Prostate gland (tissue), 2 donors: Measurements from ENCODE around the gene RCHY1. TPM values are rescaled to one million over a fixed set of nuclear protein-coding genes. Genes with fewer than 3 reads are reported as not detected.
"Not testable (repeated sequence)": the region's sequence is repeated elsewhere in the genome, so short reads cannot be mapped to it uniquely, and the experiment has no call there.

Experiments used
- DNase-seq: peaks from one replicate; pipeline ENCODE4 v3.0.0-alpha.2; 2019; ENCODE audit warnings: low spot score
- H3K27ac ChIP-seq, 2 donors: fragments of 200-600 bp; sonication (generic); 2 replicates each; pipeline ENCODE4 v1.5.1; 2017 to 2019
- H3K27me3 ChIP-seq: fragments of 200-600 bp; sonication (generic); replicated peaks from 2 replicates; pipeline ENCODE4 v1.5.1; 2019; ENCODE audit not compliant: insufficient read depth
- H3K36me3 ChIP-seq, 2 donors: fragments of 200-600 bp; sonication (generic); 1 replicate in 1 of 2; 2 replicates in 1 of 2; pipeline versions ENCODE4 v1.5.1 to v1.8.1; 2017 to 2019
- H3K4me1 ChIP-seq: fragments of 200-600 bp; sonication (generic); replicated peaks from 2 replicates; pipeline ENCODE4 v1.5.1; 2019
- H3K4me3 ChIP-seq, 2 donors: fragments of 200-600 bp; sonication (generic); 2 replicates each; pipeline ENCODE4 v1.5.1; 2017 to 2019
- H3K9me3 ChIP-seq: fragments of 200-600 bp; sonication (generic); 2 replicates; pipeline ENCODE4 v1.5.1; 2017
- CTCF ChIP-seq, 4 experiments: fragments of 200-600 bp in 2 of 4; fragments of 450-650 bp in 2 of 4; sonication (generic) in 2 of 4; IDR thresholded peaks; 1 replicate in 3 of 4; 2 replicates in 1 of 4; pipeline ENCODE4 v1.5.1; 2016 to 2019; ENCODE audit warnings: antibody characterized with exemption in 4 of 4, mild to moderate bottlenecking in 2 of 4, moderate library complexity in 2 of 4
- POLR2A ChIP-seq: fragments of 450-650 bp; IDR thresholded peaks from one replicate; pipeline ENCODE4 v1.6.1; 2016; ENCODE audit warnings: antibody characterized with exemption, mild to moderate bottlenecking
- POLR2AphosphoS5 ChIP-seq: sonication (generic); formaldehyde crosslinking; IDR thresholded peaks from one replicate; pipeline ENCODE4 v1.6.1; 2017; ENCODE audit warnings: antibody characterized with exemption
- WGBS: methylation state at CpG from one replicate; pipeline ENCODE4 v1.1.5; 2018; 5-methylcytosine and 5-hydroxymethylcytosine counted together
- intact Hi-C: fragments of 100-400 bp; cut with DNase I; formaldehyde crosslinking; loops from one replicate; pipeline ENCODE4 v1.14.2; 2022
- total RNA-seq, 2 donors: library from RNA; depleted of rRNA; stranded (reverse); fragments of >200 nt; gene quantifications; one replicate each; pipeline ENCODE4 v1.1.0, GENCODE V29; 2016

RCHY1 gene
- total RNA-seq, 2 donors from 2014 or later = 18.7 to 23.3 TPM

GRCh38 chr4:75512386-75513211, 1.6 kb downstream of the RCHY1 start:
- H3K36me3 ChIP-seq = no peaks in the 10 kb centered on the region
- intact Hi-C loops = no loop called here
- no peaks in the 10 kb centered on the region for H3K4me1 ChIP-seq
- H3K27me3 ChIP-seq = no peaks in the 10 kb centered on the region
- H3K9me3 ChIP-seq = no peaks in the 10 kb centered on the region
- TF ChIP-seq POLR2AphosphoS5 = no peak
- no peak for TF ChIP-seq POLR2A
- no peak for TF ChIP-seq CTCF (IDR thresholded peaks at IDR 0.05)
- no peak for DNase-seq
- WGBS = 62% methylated on average over 6 of the region's 6 CpGs
- H3K27ac ChIP-seq = no peak overlapping the region
- peak overlapping the region; percentile 70 to 75 for H3K4me3 ChIP-seq

- no peak for DNase-seq
- WGBS = 61% methylated on average over 3 of the region's 3 CpGs
- no peak overlapping the region for H3K4me3 ChIP-seq
- no peak for TF ChIP-seq POLR2AphosphoS5
- no peak for TF ChIP-seq POLR2A
- TF ChIP-seq CTCF (IDR thresholded peaks at IDR 0.05) = no peak
- H3K9me3 ChIP-seq = no peaks in the 10 kb centered on the region
- no peaks in the 10 kb centered on the region for H3K4me1 ChIP-seq
- H3K27ac ChIP-seq = no peak overlapping the region
- intact Hi-C loops = no loop called here
- no peaks in the 10 kb centered on the region for H3K36me3 ChIP-seq
- no peaks in the 10 kb centered on the region for H3K27me3 ChIP-seq
Observed at GRCh38 chr4:75511841-75512240, 2.4 kb downstream of the RCHY1 start.

GRCh38 chr4:75509592-75509991, 4.6 kb downstream of the RCHY1 start:
- H3K27ac ChIP-seq, intact Hi-C loops, H3K27me3 ChIP-seq, H3K4me3 ChIP-seq, H3K36me3 ChIP-seq, H3K4me1 ChIP-seq, H3K9me3 ChIP-seq, DNase-seq: not testable (repeated sequence)
- WGBS = 86% methylated on average over 4 of the region's 4 CpGs

- H3K4me1 ChIP-seq = no peaks in the 10 kb centered on the region
- intact Hi-C loops = no loop called here
- no peak for DNase-seq
- no peaks in the 10 kb centered on the region for H3K9me3 ChIP-seq
- no peak overlapping the region for H3K4me3 ChIP-seq
- no peak for TF ChIP-seq POLR2A
- TF ChIP-seq CTCF (IDR thresholded peaks at IDR 0.05) = no peak
- no peak for TF ChIP-seq POLR2AphosphoS5
- no peaks in the 10 kb centered on the region for H3K27me3 ChIP-seq
- H3K36me3 ChIP-seq = no peaks in the 10 kb centered on the region
- 73% methylated on average over 2 of the region's 2 CpGs for WGBS
- no peak overlapping the region for H3K27ac ChIP-seq
Observed at GRCh38 chr4:75505630-75506029, 8.6 kb downstream of the RCHY1 start.

GRCh38 chr4:75502671-75503070, 11.5 kb downstream of the RCHY1 start:
- no peaks in the 10 kb centered on the region for H3K36me3 ChIP-seq
- no peaks in the 10 kb centered on the region for H3K27me3 ChIP-seq
- H3K4me3 ChIP-seq = no peak overlapping the region
- H3K27ac ChIP-seq = no peak overlapping the region
- no peaks in the 10 kb centered on the region for H3K4me1 ChIP-seq
- TF ChIP-seq POLR2A = no peak
- no peak for TF ChIP-seq CTCF (IDR thresholded peaks at IDR 0.05)
- TF ChIP-seq POLR2AphosphoS5 = no peak
- intact Hi-C loops = no loop called here
- DNase-seq = no peak
- WGBS = 96% methylated on average over 2 of the region's 2 CpGs
- H3K9me3 ChIP-seq = no peaks in the 10 kb centered on the region
